Measurements from ENCODE around the gene DESI2. TPM values are rescaled to one million over a fixed set of nuclear protein-coding genes. Genes with fewer than 3 reads are reported as not detected.

Gene DESI2
- polyA plus RNA-seq, 3 donors: 47.0 to 53.7 (median 47.4) TPM

DNA sequence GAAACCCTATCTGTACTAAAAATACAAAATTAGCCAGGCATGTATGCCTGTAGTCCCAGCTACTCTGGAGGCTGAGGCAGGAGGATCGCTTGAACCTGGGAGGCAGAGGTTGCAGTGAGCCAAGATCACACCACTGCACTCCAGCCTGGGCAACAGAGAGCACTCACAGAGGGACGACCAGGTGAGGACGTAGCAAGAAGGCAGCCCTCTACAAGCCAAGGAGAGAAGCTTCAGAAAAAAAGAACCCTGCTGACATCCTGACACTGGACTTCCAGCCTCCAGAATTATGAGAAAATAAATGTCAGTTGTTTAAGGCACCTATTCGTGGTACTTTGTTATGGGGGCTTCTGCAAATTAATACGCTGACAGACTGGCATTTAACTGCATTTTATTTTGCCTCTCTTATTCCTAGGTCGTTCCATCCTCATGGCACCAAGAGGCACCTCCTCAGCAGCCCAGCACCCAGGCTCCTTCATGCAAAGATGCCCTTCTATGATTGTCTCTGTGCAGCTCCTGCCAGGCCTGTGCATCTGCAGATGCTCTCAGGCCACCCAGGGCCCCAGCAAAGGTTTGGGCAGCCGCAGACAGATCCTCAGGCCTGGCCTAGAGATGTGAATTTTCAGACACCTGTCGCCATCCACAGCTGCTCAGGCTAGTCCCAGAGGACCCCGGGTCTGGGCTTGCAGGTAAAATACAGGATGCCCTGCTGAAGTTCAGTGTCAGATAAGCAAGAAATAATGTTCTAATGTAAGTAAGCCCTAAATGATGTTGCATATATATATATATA is 96.5 kb downstream of the DESI2 start:
- no peak for DNase-seq (ENCODE audit: low read depth in 3 of 3, low spot score in 2 of 3)

DNA sequence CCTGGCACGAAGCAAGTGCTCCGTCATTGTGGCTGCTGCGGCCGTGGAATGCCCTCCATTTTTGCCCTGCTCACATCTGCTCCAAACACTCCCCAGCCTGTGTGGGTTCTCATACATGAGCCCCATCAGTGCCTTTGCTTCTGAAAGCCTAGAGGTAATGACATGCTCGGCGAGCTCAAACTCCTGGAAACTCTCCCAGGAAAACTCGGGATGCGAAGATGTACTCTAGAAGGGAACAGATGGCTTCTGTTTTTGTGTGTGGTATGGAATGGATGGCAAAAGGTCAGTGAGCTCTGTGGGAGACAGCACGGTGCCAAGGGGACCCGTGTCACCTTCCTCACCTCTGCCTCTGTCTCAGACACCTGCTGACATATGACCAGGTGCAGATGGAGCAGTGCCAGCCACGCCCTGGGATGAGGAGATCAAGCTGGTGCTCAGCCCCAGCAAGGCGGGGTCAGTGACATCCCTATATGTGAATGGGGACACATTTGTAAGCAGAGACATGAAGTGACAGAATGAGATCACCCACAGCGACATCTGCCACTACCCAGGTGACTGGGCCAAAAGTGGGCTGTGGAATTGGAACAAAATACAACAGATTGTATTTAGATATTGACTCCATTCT is 98.5 kb downstream of the DESI2 start:
- DNase-seq (ENCODE audit: low read depth in 3 of 3, low spot score in 2 of 3): no peak

DNA sequence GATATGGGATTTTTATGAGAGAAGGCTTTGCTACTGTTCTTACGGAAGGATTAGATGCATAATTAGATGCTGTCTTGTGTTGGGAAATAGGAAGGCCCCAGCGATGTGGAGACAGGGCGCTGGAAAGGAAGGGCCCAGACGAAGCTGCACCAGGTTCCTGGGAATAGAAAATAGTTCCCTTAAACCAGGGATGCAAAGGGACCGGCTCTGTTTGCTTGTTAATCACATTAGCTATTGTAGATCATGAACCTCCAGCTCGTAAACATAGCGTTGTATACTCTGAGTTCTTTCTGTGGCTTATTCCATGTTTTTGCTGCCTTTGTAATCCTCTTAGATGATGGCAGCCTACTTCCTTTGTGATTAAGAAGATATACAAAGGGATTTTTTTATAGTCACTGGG is 102.7 kb downstream of the DESI2 start:
- DNase-seq (ENCODE audit: low read depth in 3 of 3, low spot score in 2 of 3): no peak

DNA sequence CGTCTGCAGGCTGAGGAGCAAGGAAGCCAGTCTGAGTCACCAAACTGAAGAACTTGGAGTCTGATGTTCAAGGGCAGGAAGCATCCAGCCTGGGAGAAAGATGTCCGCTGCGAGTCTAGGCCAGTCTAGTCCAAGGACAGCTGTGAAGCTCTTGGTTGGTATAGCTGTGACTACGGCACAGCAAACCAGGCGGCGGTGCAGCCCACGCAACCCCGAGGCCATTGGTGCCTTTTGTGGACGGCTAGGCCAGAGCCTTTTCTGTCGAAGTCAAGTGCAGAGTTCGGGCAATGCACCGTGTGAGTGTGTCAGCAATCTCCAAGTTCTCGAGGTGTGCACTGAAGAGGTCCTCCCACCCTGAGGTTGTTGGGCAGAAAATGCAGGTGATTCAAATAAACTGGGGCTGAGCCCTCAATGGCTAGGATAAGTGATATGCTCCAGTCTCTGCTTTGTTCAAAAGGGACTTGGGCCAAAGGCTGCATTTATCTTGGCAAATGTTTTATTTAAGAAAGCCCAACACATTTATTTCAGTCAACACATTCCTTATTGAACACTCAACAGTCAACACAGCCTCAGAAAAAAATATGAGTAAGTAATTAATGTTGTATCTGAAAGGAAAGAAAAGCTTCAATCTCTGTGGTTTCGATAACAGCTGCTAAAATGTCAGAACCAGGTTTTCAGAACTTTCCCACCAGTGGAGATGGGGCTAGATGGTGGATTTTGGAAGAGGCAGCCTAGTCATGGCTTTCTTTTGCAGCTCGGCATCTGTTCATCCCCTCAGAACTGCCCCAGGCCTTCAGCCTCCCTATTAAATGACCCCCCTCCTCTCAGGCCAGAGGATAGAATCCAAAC is 104.4 kb downstream of the DESI2 start:
- DNase-seq (ENCODE audit: low read depth in 3 of 3, low spot score in 2 of 3): no peak

Other genes with a start within 250 kb of the DESI2 start
- 10 to 100 TPM; 61.0 to 64.6 (median 63.3) TPM for gene ADSS2, start 201.2 kb upstream of the DESI2 start, polyA plus RNA-seq (ENCODE audit: insufficient read length in 3 of 3)
- gene CATSPERE, start 191.9 kb upstream of the DESI2 start, polyA plus RNA-seq (ENCODE audit: insufficient read length in 3 of 3): 1 to 10 TPM; 1.9 to 2.8 (median 2.6) TPM
- 100 to 1,000 TPM; 105 to 111 (median 109) TPM for gene COX20, start 182.5 kb downstream of the DESI2 start, polyA plus RNA-seq (ENCODE audit: insufficient read length in 3 of 3)
- gene HNRNPU, start 211.4 kb downstream of the DESI2 start, polyA plus RNA-seq (ENCODE audit: insufficient read length in 3 of 3): 100 to 1,000 TPM; 661 to 708 (median 667) TPM

Data from right renal cortex interstitium (tissue), 3 donors.